ENCODE data around the gene EPM2A.

The EPM2A gene

DNA sequence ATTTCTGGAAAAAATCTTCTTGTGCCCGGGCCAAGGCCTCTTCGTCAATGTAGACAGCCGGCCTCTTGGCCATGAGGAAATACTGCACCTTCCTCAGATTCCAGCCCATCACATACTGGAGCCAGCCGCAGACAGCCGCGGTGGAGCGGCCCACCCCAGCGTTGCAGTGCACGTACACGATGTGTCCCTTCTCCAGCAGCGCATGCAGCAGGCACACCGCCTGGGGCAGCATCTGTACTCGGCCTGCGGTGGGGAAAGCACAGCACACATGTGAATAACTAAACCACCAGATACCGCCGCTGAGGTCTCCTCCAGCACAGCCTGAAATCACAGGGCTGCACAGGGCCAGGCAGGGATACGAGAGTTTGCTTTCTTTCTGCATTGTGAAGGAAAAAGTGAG is 107.9 kb downstream of the EPM2A start:
- no peak for FAIRE-seq
- TF ChIP-seq POLR2AphosphoS5 (IDR thresholded peaks at IDR 0.05; ENCODE audit: low read depth, low read length) (no peak), TAF1 (IDR thresholded peaks at IDR 0.05; ENCODE audit: low read depth, low read length) (no peak), PAX5 (IDR thresholded peaks at IDR 0.05; ENCODE audit: insufficient read depth, low read length, severe bottlenecking) (no peak), POLR2A (IDR thresholded peaks at IDR 0.05; ENCODE audit: low read depth, low read length) (no peak), SPI1 (IDR thresholded peaks at IDR 0.05; ENCODE audit: low read depth, low read length) (no peak), POU2F2 (IDR thresholded peaks at IDR 0.05; ENCODE audit: low read depth, low read length) (no peak)
- no peak for DNase-seq (ENCODE audit: insufficient read length, low spot score)

DNA sequence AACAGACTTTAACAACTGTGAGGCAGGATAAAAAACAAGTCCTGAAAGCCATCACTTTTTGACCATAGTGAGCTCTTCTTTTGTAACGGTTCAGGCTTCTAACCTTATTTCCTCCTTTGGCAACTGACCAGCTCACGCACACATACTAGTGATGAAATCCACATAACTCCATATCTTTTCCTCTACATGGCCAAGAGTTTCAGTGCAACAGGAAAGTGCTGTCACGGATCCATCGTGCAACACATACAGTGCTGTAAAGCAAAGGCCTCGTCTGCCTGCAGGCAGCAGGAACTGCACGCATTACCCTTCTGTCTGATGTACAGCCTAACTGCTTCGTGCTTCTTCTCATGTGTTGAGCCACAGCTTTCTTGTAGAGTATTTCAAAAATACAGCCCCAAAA is 108.5 kb downstream of the EPM2A start:
- FAIRE-seq (no peak), DNase-seq (ENCODE audit: insufficient read length, low spot score) (no peak)
- TF ChIP-seq TAF1 (IDR thresholded peaks at IDR 0.05; ENCODE audit: low read depth, low read length) (no peak), SPI1 (IDR thresholded peaks at IDR 0.05; ENCODE audit: low read depth, low read length) (no peak), PAX5 (IDR thresholded peaks at IDR 0.05; ENCODE audit: insufficient read depth, low read length, severe bottlenecking) (no peak), POLR2AphosphoS5 (IDR thresholded peaks at IDR 0.05; ENCODE audit: low read depth, low read length) (no peak), POU2F2 (IDR thresholded peaks at IDR 0.05; ENCODE audit: low read depth, low read length) (no peak), POLR2A (IDR thresholded peaks at IDR 0.05; ENCODE audit: low read depth, low read length) (no peak)

DNA sequence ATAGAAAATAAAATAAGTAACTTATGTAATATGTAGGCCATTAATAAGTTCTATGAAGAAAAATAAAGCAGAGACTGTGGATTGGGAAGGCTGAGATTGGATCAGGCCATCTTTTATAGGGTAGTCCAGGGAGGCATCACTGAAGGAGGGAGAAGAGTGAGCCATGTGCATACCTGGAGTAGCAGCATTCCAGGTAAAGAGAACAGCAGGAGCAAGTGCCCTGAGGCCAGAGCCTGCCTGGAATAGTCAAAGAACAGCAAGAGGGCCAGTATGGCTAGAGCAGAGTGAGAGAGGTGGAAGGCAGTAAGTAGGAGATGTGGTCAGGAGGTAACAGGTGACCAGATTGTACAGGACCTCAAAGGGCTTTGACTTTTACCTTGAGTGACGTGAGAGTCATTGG is 112.1 kb downstream of the EPM2A start:
- TF ChIP-seq POLR2A (IDR thresholded peaks at IDR 0.05; ENCODE audit: low read depth, low read length) (no peak), TAF1 (IDR thresholded peaks at IDR 0.05; ENCODE audit: low read depth, low read length) (no peak), SPI1 (IDR thresholded peaks at IDR 0.05; ENCODE audit: low read depth, low read length) (no peak), PAX5 (IDR thresholded peaks at IDR 0.05; ENCODE audit: insufficient read depth, low read length, severe bottlenecking) (no peak), POU2F2 (IDR thresholded peaks at IDR 0.05; ENCODE audit: low read depth, low read length) (no peak), POLR2AphosphoS5 (IDR thresholded peaks at IDR 0.05; ENCODE audit: low read depth, low read length) (no peak)
- no peak for DNase-seq (ENCODE audit: insufficient read length, low spot score)
- no peak for FAIRE-seq

DNA sequence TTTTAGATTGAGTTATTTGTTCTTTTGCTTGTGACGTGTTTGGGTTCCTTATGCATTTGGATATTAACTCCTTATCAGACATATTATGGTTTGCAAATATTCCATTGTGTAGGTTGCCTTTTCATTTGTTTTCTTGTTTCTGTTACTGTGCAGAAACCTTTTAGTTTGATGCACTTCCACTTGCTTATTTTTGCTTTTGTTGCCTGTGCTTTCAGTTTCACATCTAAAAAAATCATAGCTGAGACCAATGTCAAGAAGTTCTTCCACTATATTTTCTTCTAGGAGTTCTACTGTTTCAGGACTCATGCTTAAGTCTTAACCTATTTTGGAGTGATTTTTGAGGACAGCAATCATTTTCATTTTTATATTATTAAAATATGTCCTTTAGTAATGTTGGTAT is 113.5 kb downstream of the EPM2A start:
- FAIRE-seq (no peak), DNase-seq (ENCODE audit: insufficient read length, low spot score) (no peak)
- TF ChIP-seq POLR2AphosphoS5 (IDR thresholded peaks at IDR 0.05; ENCODE audit: low read depth, low read length) (no peak), POLR2A (IDR thresholded peaks at IDR 0.05; ENCODE audit: low read depth, low read length) (no peak), SPI1 (IDR thresholded peaks at IDR 0.05; ENCODE audit: low read depth, low read length) (no peak), TAF1 (IDR thresholded peaks at IDR 0.05; ENCODE audit: low read depth, low read length) (no peak), POU2F2 (IDR thresholded peaks at IDR 0.05; ENCODE audit: low read depth, low read length) (no peak), PAX5 (IDR thresholded peaks at IDR 0.05; ENCODE audit: insufficient read depth, low read length, severe bottlenecking) (no peak)

DNA sequence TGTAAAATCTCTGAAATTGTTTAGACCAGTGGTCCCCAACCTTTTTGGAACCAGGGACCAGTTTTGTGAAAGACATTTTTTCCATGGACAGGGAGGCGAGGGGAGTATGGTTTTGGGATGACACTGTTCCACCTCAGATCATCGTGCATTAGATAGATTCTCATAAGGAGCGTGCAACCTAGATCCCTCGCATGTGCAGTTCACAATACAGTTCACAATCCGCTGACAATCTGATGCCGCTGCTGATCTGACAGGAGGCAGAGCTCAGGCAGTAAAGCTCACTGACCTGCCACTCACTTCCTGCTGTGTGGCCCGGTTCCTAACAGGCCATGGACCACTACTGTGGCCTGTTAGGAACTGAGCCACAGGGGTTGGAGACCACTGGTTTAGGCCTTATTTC is 115.2 kb downstream of the EPM2A start:
- TF ChIP-seq TAF1 (IDR thresholded peaks at IDR 0.05; ENCODE audit: low read depth, low read length) (no peak), POLR2AphosphoS5 (IDR thresholded peaks at IDR 0.05; ENCODE audit: low read depth, low read length) (no peak), SPI1 (IDR thresholded peaks at IDR 0.05; ENCODE audit: low read depth, low read length) (no peak), POLR2A (IDR thresholded peaks at IDR 0.05; ENCODE audit: low read depth, low read length) (no peak), PAX5 (IDR thresholded peaks at IDR 0.05; ENCODE audit: insufficient read depth, low read length, severe bottlenecking) (no peak), POU2F2 (IDR thresholded peaks at IDR 0.05; ENCODE audit: low read depth, low read length) (no peak)
- DNase-seq (ENCODE audit: insufficient read length, low spot score) (no peak), FAIRE-seq (peak; percentile 20)

DNA sequence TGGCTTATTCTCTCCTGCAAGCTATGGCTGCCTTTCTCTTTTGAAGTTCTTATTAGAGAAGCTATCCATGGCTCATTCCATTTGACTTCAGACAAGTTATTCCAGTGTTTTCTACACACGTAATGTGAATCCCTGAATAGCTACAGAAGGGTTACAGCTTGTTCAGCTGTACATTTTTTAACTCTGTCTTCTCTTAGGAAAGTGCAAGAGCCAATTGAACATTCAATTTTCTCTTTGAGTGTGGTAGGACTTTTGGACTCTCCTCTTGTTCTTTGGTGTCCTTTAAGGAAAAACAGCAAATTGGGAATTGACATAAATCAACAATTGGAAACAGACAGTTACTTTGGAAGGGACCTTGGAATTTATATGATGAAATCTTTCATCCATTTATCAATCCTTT is 125.8 kb downstream of the EPM2A start:
- no peak for DNase-seq (ENCODE audit: insufficient read length, low spot score)
- TF ChIP-seq PAX5 (IDR thresholded peaks at IDR 0.05; ENCODE audit: insufficient read depth, low read length, severe bottlenecking) (no peak), SPI1 (IDR thresholded peaks at IDR 0.05; ENCODE audit: low read depth, low read length) (no peak), POLR2AphosphoS5 (IDR thresholded peaks at IDR 0.05; ENCODE audit: low read depth, low read length) (no peak), POU2F2 (IDR thresholded peaks at IDR 0.05; ENCODE audit: low read depth, low read length) (no peak), TAF1 (IDR thresholded peaks at IDR 0.05; ENCODE audit: low read depth, low read length) (no peak), POLR2A (IDR thresholded peaks at IDR 0.05; ENCODE audit: low read depth, low read length) (no peak)
- no peak for FAIRE-seq

DNA sequence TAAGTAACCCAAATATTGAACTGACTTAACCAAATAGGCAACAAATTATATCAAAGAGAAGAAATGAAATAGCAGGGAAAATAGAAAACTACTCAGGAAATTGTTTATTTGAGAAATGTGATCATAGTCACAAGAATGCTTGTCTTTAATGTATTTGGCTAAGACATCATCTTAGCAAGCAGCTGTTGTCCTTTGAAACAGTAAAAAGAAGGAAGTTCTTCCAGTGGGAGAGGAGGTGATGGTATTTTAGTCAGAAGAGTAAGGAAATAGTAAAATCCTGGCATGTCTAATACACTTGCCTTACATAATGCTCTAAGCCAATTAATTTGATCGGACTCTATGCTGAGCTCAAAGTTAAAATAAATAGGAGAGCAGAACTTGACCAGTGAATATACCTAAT is 126.5 kb downstream of the EPM2A start:
- DNase-seq (ENCODE audit: insufficient read length, low spot score) (no peak), FAIRE-seq (no peak)
- no peak for TF ChIP-seq POLR2AphosphoS5 (IDR thresholded peaks at IDR 0.05; ENCODE audit: low read depth, low read length)
- TF ChIP-seq PAX5 (IDR thresholded peaks at IDR 0.05; ENCODE audit: insufficient read depth, low read length, severe bottlenecking), result no peak
- TF ChIP-seq SPI1 (IDR thresholded peaks at IDR 0.05; ENCODE audit: low read depth, low read length), result no peak

DNA sequence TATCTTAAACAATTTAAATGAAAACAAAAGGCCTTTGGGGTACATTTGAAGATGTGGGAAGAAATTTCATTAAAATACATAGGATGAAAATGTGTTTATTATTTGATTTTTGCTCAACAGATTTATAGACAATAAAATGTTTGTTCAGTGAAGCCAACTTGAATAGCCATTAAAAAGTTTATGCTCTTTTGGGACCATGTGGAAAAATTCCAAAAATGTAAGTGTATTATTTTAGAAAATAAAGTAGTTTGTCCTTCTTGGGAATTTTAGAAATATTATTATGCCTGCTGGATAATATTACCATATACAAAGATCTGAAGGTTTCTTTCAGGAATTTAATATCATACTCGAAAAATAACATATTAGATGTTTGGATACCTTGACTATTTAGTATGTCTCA is 131.3 kb downstream of the EPM2A start:
- DNase-seq (ENCODE audit: insufficient read length, low spot score) (no peak), FAIRE-seq (no peak)
- TF ChIP-seq PAX5 (IDR thresholded peaks at IDR 0.05; ENCODE audit: insufficient read depth, low read length, severe bottlenecking) (no peak), TAF1 (IDR thresholded peaks at IDR 0.05; ENCODE audit: low read depth, low read length) (no peak), POLR2AphosphoS5 (IDR thresholded peaks at IDR 0.05; ENCODE audit: low read depth, low read length) (no peak), POLR2A (IDR thresholded peaks at IDR 0.05; ENCODE audit: low read depth, low read length) (no peak), POU2F2 (IDR thresholded peaks at IDR 0.05; ENCODE audit: low read depth, low read length) (no peak), SPI1 (IDR thresholded peaks at IDR 0.05; ENCODE audit: low read depth, low read length) (no peak)

DNA sequence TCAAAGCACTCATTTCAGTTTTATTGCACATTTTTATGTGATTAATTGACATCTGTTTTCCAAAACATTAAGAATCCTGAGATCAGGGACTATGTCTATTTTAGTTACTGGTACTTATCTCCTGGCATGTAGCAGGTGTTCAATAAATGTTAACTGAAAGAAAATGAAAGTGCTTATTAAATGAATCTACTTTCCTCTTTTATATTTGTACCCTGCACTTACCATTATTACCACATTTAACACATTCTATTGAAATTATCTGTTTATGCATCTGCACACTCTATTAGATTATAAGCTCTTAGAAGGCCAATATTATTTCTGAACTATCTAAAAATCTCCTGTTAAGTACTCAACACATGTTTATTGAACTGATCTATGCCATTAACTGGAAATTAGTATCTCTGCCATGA is 131.9 kb downstream of the EPM2A start:
- no peak for DNase-seq (ENCODE audit: insufficient read length, low spot score)
- no peak for FAIRE-seq
- TF ChIP-seq PAX5 (IDR thresholded peaks at IDR 0.05; ENCODE audit: insufficient read depth, low read length, severe bottlenecking) (no peak), POU2F2 (IDR thresholded peaks at IDR 0.05; ENCODE audit: low read depth, low read length) (no peak), POLR2AphosphoS5 (IDR thresholded peaks at IDR 0.05; ENCODE audit: low read depth, low read length) (no peak), POLR2A (IDR thresholded peaks at IDR 0.05; ENCODE audit: low read depth, low read length) (no peak), TAF1 (IDR thresholded peaks at IDR 0.05; ENCODE audit: low read depth, low read length) (no peak), SPI1 (IDR thresholded peaks at IDR 0.05; ENCODE audit: low read depth, low read length) (no peak)

DNA sequence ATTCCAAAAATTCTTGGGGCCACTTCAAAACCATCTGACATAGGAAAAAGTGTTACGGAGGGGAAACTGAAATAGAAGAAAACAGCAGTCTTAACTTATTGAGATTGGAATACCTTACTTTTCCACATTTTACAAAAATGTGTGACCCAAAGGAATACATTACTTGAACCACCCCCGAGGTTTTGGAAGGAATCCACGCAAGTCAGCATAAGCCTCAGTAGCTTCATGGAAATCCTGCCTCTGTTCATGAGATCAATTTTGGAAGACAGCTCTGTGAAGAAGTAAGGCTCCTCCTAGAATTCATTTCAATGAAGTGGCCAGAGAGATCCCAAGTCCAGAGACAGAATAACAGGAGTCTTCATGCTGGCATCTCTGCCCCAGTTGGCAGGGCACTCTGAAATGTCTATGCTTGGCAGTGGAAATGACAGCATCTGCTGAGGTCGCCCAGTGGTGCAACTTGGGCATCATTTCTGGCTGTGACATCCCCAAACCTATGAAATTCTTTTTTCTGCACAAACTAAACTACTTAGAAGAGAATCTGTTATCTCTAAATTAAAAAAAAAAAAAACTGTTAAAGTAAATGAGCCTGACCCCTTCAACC is 132.5 kb downstream of the EPM2A start:
- TF ChIP-seq POLR2AphosphoS5 (IDR thresholded peaks at IDR 0.05; ENCODE audit: low read depth, low read length), result no peak
- TF ChIP-seq POLR2A (IDR thresholded peaks at IDR 0.05; ENCODE audit: low read depth, low read length), result no peak
- TF ChIP-seq POU2F2 (IDR thresholded peaks at IDR 0.05; ENCODE audit: low read depth, low read length), result no peak
- no peak for TF ChIP-seq SPI1 (IDR thresholded peaks at IDR 0.05; ENCODE audit: low read depth, low read length)
- no peak for TF ChIP-seq PAX5 (IDR thresholded peaks at IDR 0.05; ENCODE audit: insufficient read depth, low read length, severe bottlenecking)
- no peak for TF ChIP-seq TAF1 (IDR thresholded peaks at IDR 0.05; ENCODE audit: low read depth, low read length)
- DNase-seq (ENCODE audit: insufficient read length, low spot score), result no peak
- FAIRE-seq, result no peak

All from GM12891 (cell line).